ENCODE results near the gene RYR1.
"Not testable (repeated sequence)": the region's sequence is repeated elsewhere in the genome, so short reads cannot be mapped to it uniquely, and the experiment has no call there.

Gene RYR1

DNA sequence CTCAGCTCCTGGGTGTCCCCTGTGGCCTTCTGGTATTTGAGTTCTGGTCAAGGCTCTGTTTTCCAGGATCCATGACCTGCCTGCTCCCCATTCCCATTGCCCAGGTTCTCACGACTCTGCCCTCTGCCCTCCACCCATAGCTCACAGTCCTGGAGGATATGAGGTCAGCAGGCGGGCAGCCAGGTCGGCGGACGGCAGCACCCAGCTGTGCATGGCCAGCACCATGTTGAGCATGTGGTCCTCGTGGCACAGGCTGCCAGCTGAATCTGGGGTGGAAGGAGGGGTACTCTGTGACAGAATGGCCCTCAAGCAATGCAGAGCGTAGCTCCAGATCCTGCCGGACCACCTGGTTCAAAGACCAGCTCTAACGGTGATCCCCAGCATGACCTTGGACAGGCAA, 12.6 kb upstream of the RYR1 start:
- H3K4me3 ChIP-seq (ENCODE audit: low read length): no peak overlapping the region
- DNase-seq (ENCODE audit: low read depth): no peak
- TF ChIP-seq, protein P1, sequence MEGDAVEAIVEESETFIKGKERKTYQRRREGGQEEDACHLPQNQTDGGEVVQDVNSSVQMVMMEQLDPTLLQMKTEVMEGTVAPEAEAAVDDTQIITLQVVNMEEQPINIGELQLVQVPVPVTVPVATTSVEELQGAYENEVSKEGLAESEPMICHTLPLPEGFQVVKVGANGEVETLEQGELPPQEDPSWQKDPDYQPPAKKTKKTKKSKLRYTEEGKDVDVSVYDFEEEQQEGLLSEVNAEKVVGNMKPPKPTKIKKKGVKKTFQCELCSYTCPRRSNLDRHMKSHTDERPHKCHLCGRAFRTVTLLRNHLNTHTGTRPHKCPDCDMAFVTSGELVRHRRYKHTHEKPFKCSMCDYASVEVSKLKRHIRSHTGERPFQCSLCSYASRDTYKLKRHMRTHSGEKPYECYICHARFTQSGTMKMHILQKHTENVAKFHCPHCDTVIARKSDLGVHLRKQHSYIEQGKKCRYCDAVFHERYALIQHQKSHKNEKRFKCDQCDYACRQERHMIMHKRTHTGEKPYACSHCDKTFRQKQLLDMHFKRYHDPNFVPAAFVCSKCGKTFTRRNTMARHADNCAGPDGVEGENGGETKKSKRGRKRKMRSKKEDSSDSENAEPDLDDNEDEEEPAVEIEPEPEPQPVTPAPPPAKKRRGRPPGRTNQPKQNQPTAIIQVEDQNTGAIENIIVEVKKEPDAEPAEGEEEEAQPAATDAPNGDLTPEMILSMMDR (conservative IDR thresholded peaks at IDR 0.05; ENCODE audit: low read depth, low read length): no peak

DNA sequence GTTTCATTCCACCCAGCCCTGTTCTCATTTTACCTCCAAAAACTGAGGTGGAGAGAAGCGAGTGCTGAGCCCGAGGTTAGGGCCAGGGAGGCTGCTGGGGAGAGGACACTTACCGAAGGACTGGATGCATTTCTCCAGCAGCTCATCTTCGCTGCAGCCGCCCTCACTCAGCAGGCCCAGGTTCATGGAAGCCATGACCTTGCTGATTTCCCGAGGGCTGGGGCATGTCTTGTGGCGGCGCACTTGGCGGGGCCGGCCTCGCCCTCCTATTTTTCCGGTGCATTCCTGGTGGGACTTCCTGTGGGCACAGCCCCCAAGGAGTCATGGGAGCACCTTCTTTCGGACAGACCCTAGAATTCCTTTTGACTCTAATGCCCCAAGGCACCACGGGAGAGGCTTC, 11.6 kb upstream of the RYR1 start:
- no peak overlapping the region for H3K4me3 ChIP-seq (ENCODE audit: low read length)
- TF ChIP-seq, protein P1 (conservative IDR thresholded peaks at IDR 0.05; ENCODE audit: low read depth, low read length): no peak
- no peak for DNase-seq (ENCODE audit: low read depth)

DNA sequence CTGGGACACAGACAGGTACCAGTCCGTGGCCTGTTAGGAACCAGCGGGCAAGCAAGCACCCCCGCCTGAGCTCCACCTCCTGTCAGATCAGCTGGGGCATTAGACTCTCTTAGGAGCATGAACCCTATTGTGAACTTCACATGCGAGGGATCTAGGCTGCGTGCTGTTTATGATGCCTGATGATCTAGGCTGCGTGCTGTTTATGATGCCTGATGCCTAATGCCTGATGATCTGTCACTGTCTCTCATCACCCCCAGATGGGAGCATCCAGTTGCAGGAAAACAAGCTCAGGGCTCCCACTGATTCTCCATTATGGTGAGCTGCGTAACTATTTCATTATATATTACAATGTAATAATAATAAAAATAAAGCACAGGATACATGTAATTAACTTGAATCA, 11.1 kb upstream of the RYR1 start:
- no peak for DNase-seq (ENCODE audit: low read depth)
- no peak overlapping the region for H3K4me3 ChIP-seq (ENCODE audit: low read length)
- TF ChIP-seq, protein P1 (conservative IDR thresholded peaks at IDR 0.05; ENCODE audit: low read depth, low read length): no peak

DNA sequence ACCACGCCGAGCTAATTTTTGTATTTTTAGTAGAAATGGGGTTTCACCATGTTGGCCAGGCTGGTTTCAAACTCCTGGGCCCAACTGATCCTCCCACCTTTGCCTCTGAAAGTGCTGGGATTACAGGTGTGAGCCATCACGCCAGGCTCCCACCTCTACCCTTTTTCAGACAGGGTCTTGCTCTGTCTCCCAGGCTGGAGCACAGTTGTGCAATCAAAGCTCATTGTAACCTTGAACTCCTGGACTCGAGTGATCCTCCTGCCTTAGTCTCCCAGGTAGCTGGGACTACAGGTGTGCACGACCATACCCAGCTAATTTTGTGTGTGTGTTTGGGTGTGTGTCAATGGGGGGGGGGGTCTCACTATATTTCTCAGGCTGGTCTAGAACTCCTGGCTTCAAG, 9.2 kb upstream of the RYR1 start:
- TF ChIP-seq, protein P1 (conservative IDR thresholded peaks at IDR 0.05; ENCODE audit: low read depth, low read length): no peak
- no peak overlapping the region for H3K4me3 ChIP-seq (ENCODE audit: low read length)
- DNase-seq (ENCODE audit: low read depth): no peak

DNA sequence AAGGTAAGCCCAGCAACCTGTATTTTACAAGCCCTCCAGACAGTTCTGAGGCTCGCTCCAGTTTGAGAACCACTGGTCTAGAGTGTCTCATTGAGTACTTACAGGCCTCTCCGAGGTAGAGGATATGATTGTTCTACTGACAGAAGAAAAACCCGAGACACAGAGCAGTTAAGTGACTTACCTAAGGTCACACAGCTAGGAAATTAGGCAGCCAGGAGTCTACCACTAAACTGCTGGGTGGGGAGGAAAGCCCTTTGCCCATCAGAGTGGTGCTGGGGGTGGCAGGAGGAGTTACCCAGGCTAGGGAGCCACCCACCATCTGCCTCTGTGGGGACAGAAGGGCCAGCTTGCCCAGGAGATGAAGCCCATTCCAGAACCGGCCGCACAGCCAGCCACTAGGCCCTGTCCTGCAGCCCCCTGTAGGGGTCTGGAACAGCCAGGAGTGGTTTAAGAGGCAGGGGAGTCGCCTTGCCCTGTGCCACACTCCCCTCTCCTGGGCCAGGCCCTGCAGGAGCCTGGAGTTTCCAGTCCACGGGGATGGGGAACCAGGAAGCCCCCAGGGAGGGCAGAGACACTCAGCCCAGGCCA, 8.2 kb upstream of the RYR1 start:
- TF ChIP-seq, protein P1 (conservative IDR thresholded peaks at IDR 0.05; ENCODE audit: low read depth, low read length): no peak
- no peak for DNase-seq (ENCODE audit: low read depth)
- H3K4me3 ChIP-seq (ENCODE audit: low read length): no peak overlapping the region

DNA sequence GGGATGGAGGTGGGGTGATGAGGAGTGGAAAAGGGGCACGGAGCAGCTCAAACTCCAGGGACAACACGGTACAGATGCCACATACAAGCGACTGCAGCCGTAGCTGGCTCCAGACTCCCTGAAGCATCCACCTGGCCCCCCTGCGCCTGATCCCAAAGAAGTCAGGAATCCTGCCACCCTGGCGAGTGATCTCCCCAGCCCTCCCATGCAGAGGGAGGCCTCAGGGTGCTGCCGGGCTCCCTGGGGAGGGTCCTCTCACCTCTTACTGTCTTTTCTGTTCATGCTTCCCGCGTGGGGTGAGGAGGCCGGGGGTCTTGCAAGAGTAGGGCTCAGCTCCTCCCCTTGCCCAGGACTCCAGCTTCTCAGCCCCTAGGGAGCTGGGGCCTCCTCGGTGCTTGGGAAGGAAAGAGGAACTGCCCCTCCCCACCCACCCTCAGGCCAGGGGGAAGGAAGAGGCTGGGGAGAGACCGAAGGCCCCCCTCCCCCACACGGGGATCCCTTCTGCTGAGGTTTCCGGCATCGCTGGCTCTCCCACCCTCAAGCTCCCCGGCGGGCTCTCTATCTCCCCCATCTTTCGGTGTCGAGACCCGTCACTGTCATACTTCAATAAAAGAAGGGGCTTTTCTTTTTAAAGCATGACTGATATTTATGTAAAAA, 7.6 kb upstream of the RYR1 start, which contains the start of gene RASGRP4:
TSS of gene RASGRP4 (minus strand) at position 410 of the 657 bp plus-strand sequence. CDS start at position 282, 128 bp downstream.
- no peak for DNase-seq (ENCODE audit: low read depth)
- H3K4me3 ChIP-seq (ENCODE audit: low read length): no peak within 1 kb of the TSS
- TF ChIP-seq, protein P1 (conservative IDR thresholded peaks at IDR 0.05; ENCODE audit: low read depth, low read length): no peak

DNA sequence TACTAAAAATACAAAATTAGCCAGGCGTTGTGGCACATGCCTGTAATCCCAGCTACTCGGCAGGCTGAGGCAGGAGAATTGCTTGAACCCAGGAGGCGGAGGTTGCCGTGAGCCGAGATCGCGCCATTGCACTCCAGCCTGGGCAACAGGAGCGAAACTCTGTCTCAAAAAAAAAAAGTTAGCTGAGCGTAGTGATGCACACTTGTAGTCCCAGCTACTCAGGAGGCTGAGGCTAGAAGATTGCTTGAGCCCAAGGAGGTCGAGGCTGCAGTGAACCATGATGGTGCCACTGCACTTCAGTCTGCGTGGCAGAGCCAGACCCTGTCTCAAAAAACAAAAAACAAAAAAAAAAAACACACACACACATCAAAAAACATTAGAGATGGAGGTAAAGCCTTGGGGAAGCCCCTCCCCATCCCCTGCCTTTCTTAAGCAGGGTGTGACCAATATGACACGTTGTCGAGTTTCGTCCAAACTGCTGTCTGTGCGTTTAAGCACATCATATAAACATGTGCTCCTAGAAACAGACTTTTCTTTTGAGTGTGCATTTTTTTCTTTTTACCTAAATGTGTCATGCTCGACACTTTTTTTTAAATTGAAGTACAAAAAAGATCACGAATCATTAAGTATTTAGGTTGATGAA, 6.3 kb upstream of the RYR1 start:
- not testable (repeated sequence) for DNase-seq (ENCODE audit: low read depth)

More for the DNA sequence above, 6.3 kb upstream of the RYR1 start:
- not testable (repeated sequence) for H3K4me3 ChIP-seq (ENCODE audit: low read length)
